ELR (cell line): ENCODE results near the gene DISP2.

Experiments used
- DNase-seq: peaks from one replicate; pipeline ENCODE4 v3.0.0-alpha.2; 2015; ENCODE audit warnings: low read depth

Gene DISP2, protein sequence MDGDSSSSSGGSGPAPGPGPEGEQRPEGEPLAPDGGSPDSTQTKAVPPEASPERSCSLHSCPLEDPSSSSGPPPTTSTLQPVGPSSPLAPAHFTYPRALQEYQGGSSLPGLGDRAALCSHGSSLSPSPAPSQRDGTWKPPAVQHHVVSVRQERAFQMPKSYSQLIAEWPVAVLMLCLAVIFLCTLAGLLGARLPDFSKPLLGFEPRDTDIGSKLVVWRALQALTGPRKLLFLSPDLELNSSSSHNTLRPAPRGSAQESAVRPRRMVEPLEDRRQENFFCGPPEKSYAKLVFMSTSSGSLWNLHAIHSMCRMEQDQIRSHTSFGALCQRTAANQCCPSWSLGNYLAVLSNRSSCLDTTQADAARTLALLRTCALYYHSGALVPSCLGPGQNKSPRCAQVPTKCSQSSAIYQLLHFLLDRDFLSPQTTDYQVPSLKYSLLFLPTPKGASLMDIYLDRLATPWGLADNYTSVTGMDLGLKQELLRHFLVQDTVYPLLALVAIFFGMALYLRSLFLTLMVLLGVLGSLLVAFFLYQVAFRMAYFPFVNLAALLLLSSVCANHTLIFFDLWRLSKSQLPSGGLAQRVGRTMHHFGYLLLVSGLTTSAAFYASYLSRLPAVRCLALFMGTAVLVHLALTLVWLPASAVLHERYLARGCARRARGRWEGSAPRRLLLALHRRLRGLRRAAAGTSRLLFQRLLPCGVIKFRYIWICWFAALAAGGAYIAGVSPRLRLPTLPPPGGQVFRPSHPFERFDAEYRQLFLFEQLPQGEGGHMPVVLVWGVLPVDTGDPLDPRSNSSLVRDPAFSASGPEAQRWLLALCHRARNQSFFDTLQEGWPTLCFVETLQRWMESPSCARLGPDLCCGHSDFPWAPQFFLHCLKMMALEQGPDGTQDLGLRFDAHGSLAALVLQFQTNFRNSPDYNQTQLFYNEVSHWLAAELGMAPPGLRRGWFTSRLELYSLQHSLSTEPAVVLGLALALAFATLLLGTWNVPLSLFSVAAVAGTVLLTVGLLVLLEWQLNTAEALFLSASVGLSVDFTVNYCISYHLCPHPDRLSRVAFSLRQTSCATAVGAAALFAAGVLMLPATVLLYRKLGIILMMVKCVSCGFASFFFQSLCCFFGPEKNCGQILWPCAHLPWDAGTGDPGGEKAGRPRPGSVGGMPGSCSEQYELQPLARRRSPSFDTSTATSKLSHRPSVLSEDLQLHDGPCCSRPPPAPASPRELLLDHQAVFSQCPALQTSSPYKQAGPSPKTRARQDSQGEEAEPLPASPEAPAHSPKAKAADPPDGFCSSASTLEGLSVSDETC (N-terminal part only)

DNA sequence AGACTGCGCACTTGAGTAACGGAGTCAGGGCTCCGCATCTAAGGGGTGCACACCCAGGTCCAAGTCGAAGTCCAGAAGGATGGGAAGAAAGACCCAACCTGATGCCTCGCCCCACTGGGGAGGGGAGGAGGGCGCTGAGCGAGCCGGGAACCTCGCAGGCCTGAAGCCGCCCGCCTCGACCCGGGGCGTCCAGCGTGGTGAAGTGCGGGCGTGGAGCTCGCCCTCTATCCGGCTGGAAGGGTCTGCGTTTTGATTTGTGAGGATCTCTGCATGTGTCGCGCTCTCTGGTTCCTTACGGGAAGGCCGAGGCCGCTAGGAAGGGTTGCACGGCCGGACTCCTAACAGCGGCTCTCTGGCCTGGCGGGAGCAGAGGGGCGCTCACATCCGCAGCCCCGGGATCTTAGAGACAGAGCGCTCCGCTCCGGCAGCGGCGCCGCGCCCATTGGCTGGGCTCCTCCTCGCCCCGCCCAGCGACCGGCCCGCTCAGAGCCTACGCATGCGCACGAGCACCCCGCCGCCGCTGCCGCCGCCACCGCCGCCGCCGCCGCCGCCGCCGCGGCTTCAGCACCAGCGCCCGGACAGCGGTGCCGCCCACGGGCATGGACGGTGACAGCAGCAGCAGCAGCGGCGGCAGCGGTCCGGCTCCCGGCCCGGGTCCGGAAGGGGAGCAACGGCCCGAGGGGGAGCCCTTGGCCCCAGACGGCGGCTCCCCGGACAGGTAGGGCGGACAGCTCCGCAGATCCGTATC is at the start of gene DISP2:
Gene DISP2 (plus strand): TSS at position 497 of the 748 bp plus-strand sequence. CDS start 103 bp downstream, at position 600.
- DNase-seq: peak; percentile 85

DNA sequence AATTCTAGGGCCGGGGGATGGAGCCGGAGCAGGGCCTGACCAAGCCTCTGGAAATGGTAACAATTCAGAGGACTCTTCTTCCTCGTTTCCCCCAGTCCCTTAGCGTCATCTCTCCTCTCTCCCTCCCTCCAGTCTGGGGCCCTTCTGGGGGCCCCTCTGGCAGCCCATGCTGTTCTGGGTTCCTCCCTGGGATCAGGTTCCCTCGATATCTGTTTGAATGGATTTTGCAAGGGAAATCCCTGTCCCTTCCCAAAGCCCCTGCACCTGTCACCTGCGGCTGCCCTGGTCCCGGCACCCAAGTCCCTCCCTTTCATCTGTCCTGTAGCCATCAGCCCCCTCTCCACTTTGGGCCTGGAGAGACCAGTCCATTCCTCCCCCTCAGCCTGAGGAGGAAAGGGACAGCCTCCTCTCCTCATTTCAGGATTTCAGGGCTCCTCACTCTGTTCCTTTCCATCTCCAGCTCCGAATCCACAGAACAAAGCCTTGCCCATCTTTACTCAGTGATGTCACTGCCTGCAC is 48.6 kb upstream of the DISP2 start:
- no peak for DNase-seq

DNA sequence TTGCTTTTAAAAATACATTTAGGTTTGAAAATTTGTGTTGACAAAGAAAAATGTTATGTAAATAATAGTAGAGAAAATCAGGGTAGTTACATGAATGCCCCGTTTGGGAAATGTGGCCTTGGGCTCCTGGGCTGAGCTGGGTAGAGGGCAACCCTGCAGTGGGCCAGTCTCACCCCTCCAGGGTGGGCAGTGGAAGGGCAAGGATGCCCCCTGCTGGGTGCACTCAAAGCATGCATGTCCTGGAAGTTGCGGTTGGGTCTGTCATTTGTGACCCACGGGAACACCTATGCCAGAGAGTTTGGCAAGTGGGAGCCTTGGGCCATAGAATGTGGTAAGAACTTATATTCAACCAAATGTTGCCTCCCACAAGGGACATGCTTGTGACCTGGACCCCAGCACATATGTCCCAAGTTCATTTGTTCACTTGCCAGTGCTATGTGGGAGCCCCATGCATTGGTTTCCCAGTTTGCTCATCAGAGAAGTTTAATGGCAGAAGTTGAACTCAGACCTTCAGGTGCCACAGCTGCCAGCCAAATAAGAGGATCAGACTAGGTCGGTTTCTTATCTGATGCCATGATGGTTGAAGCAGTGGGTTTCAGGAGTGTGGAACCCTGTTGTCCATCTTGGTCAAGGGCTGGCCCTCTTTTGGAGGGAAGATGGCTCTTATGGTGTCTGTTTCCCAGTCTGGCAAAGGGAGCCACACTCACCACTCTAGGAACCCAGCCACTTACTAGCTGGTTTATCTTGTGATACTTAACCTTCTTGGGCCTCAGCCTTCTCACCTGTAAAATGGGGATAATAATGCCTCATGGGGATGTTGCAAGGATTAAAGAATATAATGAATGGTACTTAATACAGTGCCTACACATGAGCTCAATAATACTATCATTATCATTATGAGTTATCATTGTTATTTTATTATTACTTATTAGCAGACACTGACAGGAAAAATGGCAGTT is 47.7 kb upstream of the DISP2 start:
- DNase-seq: peak; percentile 47

DNA sequence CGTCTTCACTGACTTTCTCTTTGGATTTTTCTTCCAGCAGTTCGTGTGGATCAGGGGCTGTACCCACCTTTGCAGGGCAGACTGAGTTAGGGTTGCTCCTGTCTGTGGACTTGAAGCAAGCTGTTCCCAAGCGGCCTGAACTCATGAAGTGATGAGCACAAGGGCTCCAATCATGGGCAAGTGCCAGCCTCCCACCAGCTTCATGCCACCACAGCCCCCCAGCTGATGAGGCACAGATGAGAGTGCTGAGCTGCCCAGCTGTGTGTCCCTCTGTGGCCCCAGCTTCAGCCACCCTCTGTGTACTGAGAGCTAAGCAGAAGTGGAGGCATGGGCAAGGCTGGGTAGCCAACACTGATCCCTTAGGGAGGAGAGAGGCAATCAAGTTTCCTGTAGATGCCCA is 47.0 kb upstream of the DISP2 start:
- DNase-seq: no peak

DNA sequence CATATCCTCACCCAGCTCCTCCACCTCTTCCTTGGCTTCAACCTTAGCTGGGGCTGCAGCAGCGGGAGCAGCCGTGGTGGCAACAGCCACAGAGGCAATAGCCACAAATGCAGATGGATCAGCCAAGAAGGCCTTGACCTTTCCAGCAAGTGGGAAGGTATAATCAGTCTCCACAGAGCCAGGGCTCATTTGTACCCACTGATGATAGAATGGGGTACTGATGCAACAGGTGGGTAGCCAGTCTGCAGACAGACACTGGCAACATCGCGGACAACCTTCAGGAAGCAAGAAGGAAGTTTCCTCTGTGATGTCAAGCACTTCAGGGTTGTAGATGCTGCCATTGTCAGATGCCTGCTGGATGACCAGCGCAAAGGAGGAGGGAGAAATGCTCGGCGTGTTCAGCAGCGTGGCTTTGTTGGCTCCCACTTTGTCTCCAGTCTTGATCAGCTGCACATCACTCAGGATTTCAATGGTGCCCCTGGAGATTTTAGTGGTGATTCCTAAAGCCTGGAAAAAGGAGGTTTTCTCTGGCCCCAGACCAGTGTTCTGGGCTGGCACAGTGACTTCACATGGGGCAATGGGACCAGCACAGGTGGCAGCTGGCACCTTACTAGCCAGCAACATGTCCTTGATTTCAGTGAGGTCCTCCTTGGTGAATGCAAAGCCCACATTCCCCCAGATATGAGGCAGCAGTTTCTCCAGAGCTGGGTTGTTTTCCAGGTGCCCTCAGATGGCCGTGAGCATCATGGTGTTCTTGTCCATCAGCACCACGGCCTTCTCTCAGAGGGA is 45.5 kb upstream of the DISP2 start:
- DNase-seq: no peak

DNA sequence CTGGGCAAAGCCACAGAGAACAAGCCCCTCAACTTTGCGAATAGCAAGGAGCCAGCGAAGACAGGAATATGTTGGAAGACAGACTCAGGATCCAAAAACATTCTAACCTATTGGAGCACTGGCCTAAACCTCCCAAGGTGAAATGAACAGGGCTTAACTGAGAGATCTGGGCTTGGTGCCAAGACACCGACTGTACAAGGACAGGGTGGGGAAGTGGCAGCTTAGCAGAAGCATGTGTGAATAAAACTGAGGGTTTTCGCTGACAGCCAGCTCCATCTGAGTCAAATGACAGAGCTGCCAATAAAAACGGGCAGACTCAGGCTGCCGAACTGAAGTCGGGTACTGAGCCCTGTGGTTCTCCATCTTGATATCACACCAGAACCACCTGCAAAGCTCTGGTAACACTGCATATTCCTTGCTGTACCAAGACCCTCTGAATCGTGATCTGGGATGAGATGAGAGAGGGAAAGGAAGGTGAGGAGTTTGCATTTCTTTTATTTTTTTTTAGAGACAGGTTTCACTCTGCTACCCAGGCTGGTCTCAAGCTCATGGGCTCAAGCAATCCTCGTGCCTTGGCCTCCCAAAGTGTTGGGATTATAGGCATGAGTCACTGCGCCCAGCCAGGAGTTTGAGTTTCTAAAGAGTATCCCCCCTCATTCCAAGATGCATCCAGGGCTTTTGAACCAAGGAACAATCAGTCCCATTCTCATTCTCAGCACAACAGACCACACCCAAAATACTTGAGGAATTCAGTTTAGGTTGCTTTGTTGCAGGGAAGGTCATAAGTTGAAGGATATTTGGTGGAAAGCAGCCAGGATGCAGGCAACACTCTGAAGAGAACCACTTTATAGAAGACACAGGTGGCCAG is 44.3 kb upstream of the DISP2 start:
- no peak for DNase-seq

DNA sequence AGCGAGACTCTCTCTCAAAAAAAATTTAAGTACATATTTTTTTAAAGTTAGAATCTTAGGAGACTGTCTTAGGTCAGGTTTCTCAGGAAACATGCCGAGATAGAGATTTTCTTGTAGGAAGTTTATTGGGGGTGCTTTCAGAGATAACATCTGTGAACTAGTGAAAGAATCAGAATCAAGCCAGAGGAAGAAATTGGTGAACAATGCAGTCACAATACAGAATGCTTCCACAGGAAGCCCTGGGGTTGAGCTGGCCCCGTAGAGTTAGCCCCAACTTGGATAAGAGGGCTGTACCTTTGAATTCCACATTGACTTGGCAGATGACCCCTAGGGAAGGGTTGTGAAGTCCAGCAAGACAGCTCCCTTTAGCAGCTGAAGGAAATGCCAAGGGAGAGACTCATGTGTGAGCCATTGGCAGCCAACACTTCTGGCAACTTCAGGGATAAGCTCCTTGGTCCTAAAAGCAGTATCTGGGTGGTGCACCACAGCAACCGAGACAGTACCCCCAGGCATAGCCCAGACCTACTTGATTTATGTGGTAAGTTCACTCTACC is 43.2 kb upstream of the DISP2 start:
- peak; percentile 87 for DNase-seq

DNA sequence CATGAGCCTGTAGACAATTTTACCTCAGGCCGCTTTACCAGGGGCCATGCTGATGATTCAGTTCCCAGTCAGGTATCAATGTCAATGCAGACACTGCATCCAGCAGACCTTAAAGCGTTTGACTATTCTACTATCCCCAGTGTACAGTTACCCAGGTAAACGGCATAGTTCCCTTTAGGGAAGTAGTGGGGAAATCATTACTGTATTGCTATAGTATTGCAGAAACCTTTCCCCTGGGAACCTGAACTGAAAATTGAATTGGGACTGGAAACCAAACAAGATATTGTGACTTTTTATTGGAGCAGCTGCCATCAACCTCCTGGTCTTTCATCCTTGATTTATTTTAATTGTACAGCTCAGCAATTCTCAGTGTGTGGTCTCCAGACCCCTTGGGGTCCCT is 41.1 kb upstream of the DISP2 start:
- DNase-seq: no peak

DNA sequence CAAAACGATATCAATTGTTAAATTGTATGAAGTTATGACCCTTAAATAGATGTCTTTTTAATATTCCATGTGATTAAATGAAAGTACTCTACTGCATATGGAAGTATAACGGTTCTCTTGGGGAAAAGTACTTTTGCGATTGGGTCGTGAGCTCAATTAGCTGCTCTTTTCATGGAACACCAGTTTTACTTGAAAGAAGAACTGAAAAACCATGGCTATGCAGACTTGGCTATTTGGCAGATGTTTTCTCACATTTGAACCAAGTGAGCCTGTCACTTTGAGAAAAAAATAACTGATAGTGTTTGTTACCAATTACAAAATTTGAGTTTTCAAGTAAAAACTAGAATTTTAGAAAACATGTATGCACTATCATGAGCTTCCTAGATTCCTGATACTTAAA is 40.4 kb upstream of the DISP2 start:
- DNase-seq: no peak

DNA sequence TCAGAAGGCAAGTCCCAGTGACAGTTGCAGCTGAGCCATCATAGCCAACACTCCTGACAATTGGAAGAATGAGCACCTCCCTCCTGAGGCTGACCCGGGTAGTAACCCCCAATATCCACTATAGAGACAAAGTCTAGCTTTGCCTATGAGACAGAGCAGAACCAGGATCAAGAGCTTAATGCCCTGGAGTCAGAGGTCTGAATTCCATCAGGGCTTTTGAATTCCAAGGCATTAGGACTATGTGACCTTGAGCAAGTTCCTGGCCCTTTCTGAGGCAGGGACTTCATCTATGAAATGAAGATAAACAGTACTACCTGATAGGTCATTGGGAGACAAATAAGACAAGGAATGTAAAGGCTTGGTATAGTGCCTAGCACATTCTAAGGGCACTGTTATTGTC is 37.6 kb upstream of the DISP2 start:
- no peak for DNase-seq

DNA sequence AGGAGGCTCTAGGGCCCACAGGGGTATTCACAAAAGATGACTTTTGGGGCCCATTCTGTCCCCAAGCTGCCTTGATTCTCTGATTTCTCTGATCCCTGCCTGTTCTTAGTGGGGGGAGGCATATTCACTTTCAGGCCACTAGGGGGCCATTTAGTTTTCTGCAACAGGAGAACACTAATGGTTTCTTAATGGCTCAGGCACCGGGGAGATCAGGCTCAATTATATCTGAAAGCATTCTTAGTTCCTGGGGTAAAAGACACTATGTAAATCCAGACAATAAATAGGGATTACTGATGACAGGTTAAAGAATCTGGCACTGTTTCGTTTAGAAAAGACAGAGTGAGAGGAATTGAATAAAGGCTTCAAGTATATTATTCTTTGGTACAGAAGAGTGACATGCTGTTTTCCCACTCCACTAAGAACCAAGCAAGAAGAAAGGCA is 37.1 kb upstream of the DISP2 start:
- DNase-seq: peak; percentile 79

DNA sequence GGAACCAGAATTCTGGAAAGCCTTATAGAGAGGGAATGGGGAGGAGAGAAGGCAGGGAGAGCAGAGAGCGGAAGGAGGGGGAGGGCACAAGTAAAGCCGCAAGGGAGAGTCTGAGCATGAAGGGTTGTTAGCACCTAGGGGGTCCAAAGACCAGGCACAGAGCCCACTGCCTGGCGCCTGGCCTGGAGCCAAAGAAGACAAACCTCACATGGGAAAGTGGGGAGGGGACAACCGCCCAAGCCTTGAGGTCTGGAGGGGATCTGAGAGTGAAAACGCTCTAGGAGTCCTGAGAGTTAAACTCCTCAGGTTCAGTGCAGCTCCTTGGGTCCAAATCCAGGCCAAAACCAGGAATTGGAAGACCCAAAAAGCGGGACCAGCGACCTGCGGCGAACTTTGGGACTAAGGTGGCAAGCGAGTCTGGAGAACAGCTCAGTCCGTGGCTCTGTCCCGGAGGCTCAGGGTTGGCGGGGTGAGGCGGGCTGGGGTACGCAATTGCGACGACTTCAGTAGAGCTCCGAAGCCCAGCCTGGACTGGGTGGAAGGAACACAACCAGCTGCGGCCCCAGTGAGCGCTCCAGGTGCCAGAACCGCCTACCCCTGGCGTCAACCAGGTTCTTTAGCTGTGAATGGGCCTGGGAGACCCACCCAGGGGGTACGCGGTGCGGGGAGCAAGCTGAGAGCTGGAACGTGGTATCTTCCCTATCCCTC is 35.3 kb upstream of the DISP2 start:
- no peak for DNase-seq

DNA sequence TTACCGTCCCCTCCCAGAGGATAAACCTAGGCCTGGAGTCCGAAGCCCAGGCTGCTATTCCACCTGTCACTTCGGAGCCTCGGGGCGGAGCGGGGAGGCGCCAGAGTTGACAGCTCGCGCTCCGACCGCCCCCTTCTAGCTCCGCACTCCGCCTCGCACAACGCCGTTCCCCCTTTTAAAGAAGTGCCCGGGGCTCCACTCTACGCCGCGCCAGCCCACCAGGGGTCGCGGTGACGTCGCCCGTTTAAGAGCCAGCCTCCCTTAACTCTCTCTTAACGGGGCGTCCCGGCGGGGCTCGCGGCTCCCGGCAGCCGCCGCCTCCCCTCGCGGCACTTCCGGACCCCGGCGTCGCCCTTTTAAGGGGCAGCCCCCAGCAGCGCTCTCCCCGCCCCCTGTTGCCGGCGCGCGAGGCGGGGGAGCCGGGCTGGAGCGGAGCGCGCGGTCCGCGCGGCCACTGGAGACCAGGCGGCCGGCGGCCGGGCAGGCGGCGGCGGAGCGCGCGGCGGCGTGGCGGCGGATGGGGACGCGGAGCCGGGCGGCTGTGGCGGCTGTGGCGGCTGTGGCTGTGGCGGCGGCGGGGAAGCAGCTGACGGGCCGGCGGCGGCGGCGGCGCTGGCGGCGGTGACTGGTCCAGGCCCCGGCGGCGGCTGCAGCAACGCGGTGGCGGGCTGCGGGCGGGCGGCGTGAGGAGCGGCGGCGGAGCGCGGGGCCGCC is 34.6 kb upstream of the DISP2 start, which contains the start of gene INAFM2:
Gene INAFM2 (plus strand): TSS at position 454 of the 714 bp plus-strand sequence. CDS start 364 bp downstream, outside the sequence.
- peak; percentile 92 for DNase-seq

DNA sequence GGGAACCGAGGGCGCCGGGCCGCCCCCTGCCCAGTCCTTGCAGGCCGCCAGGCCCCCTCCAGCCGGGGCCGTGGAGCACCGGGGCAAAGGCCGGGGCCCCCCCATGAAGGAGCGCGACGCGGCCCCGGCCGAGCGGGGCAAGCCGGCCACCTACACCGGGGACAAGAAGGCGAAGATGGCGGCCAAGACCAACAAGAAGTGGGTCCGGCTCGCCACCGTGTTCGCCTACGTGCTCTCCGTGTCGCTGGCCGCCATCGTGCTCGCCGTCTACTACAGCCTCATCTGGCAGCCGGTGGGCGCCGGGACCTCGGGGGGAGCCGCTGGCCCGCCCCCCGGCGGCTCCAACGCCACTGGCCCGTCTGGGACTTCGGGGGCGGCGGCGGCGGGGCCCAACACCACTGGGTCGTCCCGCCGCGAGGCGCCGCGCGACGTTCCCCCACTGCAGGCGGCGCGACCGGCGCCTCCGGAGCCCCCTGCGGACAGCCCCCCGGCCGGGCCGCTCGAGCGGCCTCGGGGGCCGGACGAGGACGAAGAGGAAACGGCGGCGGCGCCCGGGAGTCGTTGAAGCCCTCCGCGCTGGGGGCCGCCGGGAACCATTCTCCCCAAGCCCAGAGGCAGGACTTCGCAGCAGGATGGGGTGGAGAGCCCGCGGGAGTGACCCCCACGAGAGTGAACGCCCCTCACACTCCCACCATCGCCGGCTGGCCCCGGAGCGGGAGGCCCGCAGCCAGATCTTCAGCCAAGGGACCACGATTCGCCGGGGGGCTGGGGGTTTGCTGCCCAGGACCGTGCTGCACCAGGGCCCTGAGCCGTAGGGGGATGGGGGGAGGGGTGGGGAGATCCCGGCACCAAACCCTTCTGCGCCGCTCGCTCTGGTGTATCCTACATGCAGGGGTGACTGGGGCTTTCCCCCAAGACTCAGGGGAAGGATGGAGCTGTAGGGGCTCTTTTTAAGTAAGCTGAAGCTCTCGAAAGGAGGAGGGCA is 33.8 kb upstream of the DISP2 start:
- no peak for DNase-seq

DNA sequence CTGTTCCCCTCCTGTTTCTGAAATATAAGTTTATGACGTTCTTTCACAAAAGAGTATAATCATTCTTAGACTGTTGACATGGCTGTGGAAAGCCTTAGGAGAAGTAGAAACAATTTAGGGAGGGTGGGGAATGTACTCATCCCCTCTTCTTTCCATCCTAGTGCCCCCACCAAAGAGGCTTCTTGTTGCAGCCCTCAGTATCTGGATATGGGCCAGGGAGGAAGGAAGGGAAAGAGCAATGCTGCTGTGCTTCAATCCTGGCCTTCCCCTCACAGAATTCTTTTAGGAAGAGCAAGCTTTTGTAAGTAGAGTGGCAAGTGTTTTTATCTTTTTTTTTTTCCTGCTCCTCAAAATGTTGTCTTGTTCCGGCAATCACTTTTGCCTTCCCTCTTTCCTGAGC is 32.8 kb upstream of the DISP2 start:
- DNase-seq: no peak
